Neural cell (in vitro differentiated cells): ENCODE measurements around the gene PCDH15. TPM values are rescaled to one million over a fixed set of nuclear protein-coding genes. Genes with fewer than 3 reads are reported as not detected.

Experiments
- H2AFZ ChIP-seq: fragments of 200-600, 300-800 bp; sonication (generic), shearing (Covaris generic); 2 replicates; pipeline ENCODE4 v1.6.0; 2014; ENCODE audit warnings: low read depth, mild to moderate bottlenecking, antibody characterized with exemption, low read length, moderate library complexity
- H3F3A ChIP-seq: fragments of 200-600 bp; shearing (Covaris generic); 2 replicates; pipeline ENCODE4 v1.6.1; 2016; ENCODE audit warnings: mild to moderate bottlenecking, moderate library complexity, mixed read lengths, antibody characterized with exemption, low read length; ENCODE audit not compliant: insufficient read depth, poor library complexity, severe bottlenecking
- H3K27ac ChIP-seq: fragments of 200-600, 300-800 bp; sonication (generic), shearing (Covaris generic); 2 replicates; pipeline ENCODE4 v1.5.1; 2014; ENCODE audit warnings: mild to moderate bottlenecking, low read length, moderate library complexity
- H3K27me3 ChIP-seq: fragments of 300-800, 200-600 bp; sonication (generic), shearing (Covaris generic); 2 replicates; pipeline ENCODE4 v1.6.0; 2014; ENCODE audit warnings: mild to moderate bottlenecking, low read depth, low read length, moderate library complexity; ENCODE audit not compliant: insufficient read depth
- H3K36me3 ChIP-seq: fragments of 300-800, 200-600 bp; sonication (generic), shearing (Covaris generic); 2 replicates; pipeline ENCODE4 v1.5.1; 2014; ENCODE audit warnings: mild to moderate bottlenecking, antibody characterized with exemption, low read length, moderate library complexity; ENCODE audit not compliant: insufficient read depth
- H3K4me2 ChIP-seq: fragments of 300-800, 200-600 bp; sonication (generic), shearing (Covaris generic); 2 replicates; pipeline ENCODE4 v1.6.0; 2014; ENCODE audit warnings: mild to moderate bottlenecking, low read length
- H3K4me3 ChIP-seq: fragments of 300-800, 200-600 bp; sonication (generic), shearing (Covaris generic); 2 replicates; pipeline ENCODE4 v1.5.1; 2014; ENCODE audit warnings: mild to moderate bottlenecking, low read length, moderate library complexity
- H3K79me2 ChIP-seq: fragments of 200-600 bp; shearing (Covaris generic); replicated peaks from 2 replicates; pipeline ENCODE4 v1.6.0; 2014; ENCODE audit warnings: mild to moderate bottlenecking, low read length, moderate library complexity; ENCODE audit not compliant: insufficient read depth
- H3K9ac ChIP-seq: fragments of 300-800, 200-600 bp; sonication (generic), shearing (Covaris generic); 2 replicates; pipeline ENCODE4 v1.6.1; 2016; ENCODE audit warnings: mild to moderate bottlenecking, low read length, mixed read lengths
- H3K9me2 ChIP-seq: fragments of 200-600 bp; shearing (Covaris generic); 2 replicates; pipeline ENCODE4 v1.6.1; 2016; ENCODE audit warnings: mild to moderate bottlenecking, low read length, mixed read lengths; ENCODE audit not compliant: insufficient read depth
- H3K9me3 ChIP-seq: fragments of 200-600, 300-800 bp; sonication (generic), shearing (Covaris generic); 2 replicates; pipeline ENCODE4 v1.6.1; 2016; ENCODE audit warnings: mild to moderate bottlenecking, mixed run types, low read length, moderate library complexity, mixed read lengths
- H4K20me1 ChIP-seq: fragments of 200-600 bp; shearing (Covaris generic); 2 replicates; pipeline ENCODE4 v1.6.1; 2016; ENCODE audit warnings: mild to moderate bottlenecking, mixed run types; ENCODE audit not compliant: insufficient read depth
- CTCF ChIP-seq: fragments of 450-650 bp; IDR thresholded peaks from 2 replicates; pipeline ENCODE4 v1.5.1; 2014; ENCODE audit warnings: antibody characterized with exemption, mild to moderate bottlenecking, moderate library complexity; ENCODE audit not compliant: poor library complexity, severe bottlenecking
- EP300 ChIP-seq: fragments of 450-650 bp; conservative IDR thresholded peaks from 2 replicates; pipeline ENCODE4 v1.6.1; 2014; ENCODE audit warnings: antibody characterized with exemption, mild to moderate bottlenecking, moderate library complexity; ENCODE audit not compliant: poor library complexity, severe bottlenecking
- EZH2 ChIP-seq: fragments of 200-600, 300-800 bp; shearing (Covaris generic), sonication (generic); IDR thresholded peaks from 2 replicates; pipeline ENCODE4 v1.6.1; 2014; ENCODE audit warnings: antibody characterized with exemption, low read length, borderline replicate concordance, mild to moderate bottlenecking; ENCODE audit not compliant: insufficient read depth, poor library complexity, severe bottlenecking
- MXI1 ChIP-seq: fragments of 450-650 bp; conservative IDR thresholded peaks from 2 replicates; pipeline ENCODE4 v1.6.1; 2014; ENCODE audit warnings: antibody characterized with exemption, mild to moderate bottlenecking; ENCODE audit not compliant: poor library complexity, severe bottlenecking
- POLR2AphosphoS5 ChIP-seq: IDR thresholded peaks from 2 replicates; pipeline ENCODE4 v1.6.1; 2012
- RAD21 ChIP-seq: fragments of 450-650 bp; conservative IDR thresholded peaks from 2 replicates; pipeline ENCODE4 v1.6.1; 2014; ENCODE audit warnings: antibody characterized with exemption, mild to moderate bottlenecking, moderate library complexity
- REST ChIP-seq: IDR thresholded peaks from 2 replicates; pipeline ENCODE4 v1.6.1; 2012; ENCODE audit warnings: borderline replicate concordance
- SMC3 ChIP-seq: fragments of 450-650 bp; conservative IDR thresholded peaks from 2 replicates; pipeline ENCODE4 v1.6.1; 2014; ENCODE audit warnings: antibody characterized with exemption, mild to moderate bottlenecking, moderate library complexity; ENCODE audit not compliant: poor library complexity
- TAF1 ChIP-seq: IDR thresholded peaks from 2 replicates; pipeline ENCODE4 v1.6.1; 2012; ENCODE audit warnings: low read depth
- polyA plus RNA-seq: library from polyadenylated mRNA; depleted of rRNA; stranded (reverse); fragments of >200 nt; gene quantifications from 2 replicates; pipeline ENCODE4 v1.2.3, GENCODE V29; 2014

PCDH15 gene
- polyA plus RNA-seq, 1 donor from 2014 or later = 1.2 TPM

- no peak overlapping the region for H3K4me2 ChIP-seq
- TF ChIP-seq EP300 = no peak
- H3K36me3 ChIP-seq = no peaks in the 10 kb centered on the region
- H2AFZ ChIP-seq = no peak overlapping the region
- no peak overlapping the region for H3K9ac ChIP-seq
- H3F3A ChIP-seq = no peaks in the 10 kb centered on the region
- no peaks in the 10 kb centered on the region for H3K27me3 ChIP-seq
- no peaks in the 10 kb centered on the region for H3K79me2 ChIP-seq
- no peaks in the 10 kb centered on the region for H4K20me1 ChIP-seq
- H3K27ac ChIP-seq = no peak overlapping the region
- no peaks in the 10 kb centered on the region for H3K9me3 ChIP-seq
- no peak overlapping the region for H3K4me3 ChIP-seq
- H3K9me2 ChIP-seq = no peaks in the 10 kb centered on the region
Measured at GRCh38 chr10:54444170-54444569, 356.9 kb downstream of the PCDH15 start.

GRCh38 chr10:54441275-54441674, 359.8 kb downstream of the PCDH15 start:
- Histone ChIP-seq H2AFZ (no peak overlapping the region), H3K9me3 (no peaks in the 10 kb centered on the region), H3K9me2 (no peaks in the 10 kb centered on the region), H3K9ac (no peak overlapping the region), H3K27ac (no peak overlapping the region), H3K4me3 (no peak overlapping the region), H4K20me1 (no peaks in the 10 kb centered on the region), H3F3A (no peaks in the 10 kb centered on the region), H3K4me2 (no peak overlapping the region), H3K79me2 (no peaks in the 10 kb centered on the region), H3K27me3 (no peaks in the 10 kb centered on the region), H3K36me3 (no peaks in the 10 kb centered on the region)
- TF ChIP-seq MXI1 (no peak), EP300 (no peak), RAD21 (no peak), SMC3 (no peak), REST (no peak), POLR2AphosphoS5 (no peak), CTCF (no peak), TAF1 (no peak), EZH2 (no peak)

GRCh38 chr10:54434782-54435181, 366.2 kb downstream of the PCDH15 start:
- no peaks in the 10 kb centered on the region for H3K79me2 ChIP-seq
- H3K4me3 ChIP-seq = no peak overlapping the region
- H3K4me2 ChIP-seq = no peak overlapping the region
- H3K9ac ChIP-seq = no peak overlapping the region
- H3K9me3 ChIP-seq = no peaks in the 10 kb centered on the region
- no peaks in the 10 kb centered on the region for H3K9me2 ChIP-seq
- H3K36me3 ChIP-seq = no peaks in the 10 kb centered on the region
- H4K20me1 ChIP-seq = no peaks in the 10 kb centered on the region
- no peaks in the 10 kb centered on the region for H3K27me3 ChIP-seq
- TF ChIP-seq EZH2 (no peak), SMC3 (no peak), REST (no peak), CTCF (no peak), EP300 (no peak), POLR2AphosphoS5 (no peak), TAF1 (no peak), RAD21 (no peak), MXI1 (no peak)
- H3F3A ChIP-seq = no peaks in the 10 kb centered on the region
- no peak overlapping the region for H3K27ac ChIP-seq
- no peak overlapping the region for H2AFZ ChIP-seq
